Panc1 (cell line): ENCODE results near the gene MRPL10. TPM values are rescaled to one million over a fixed set of nuclear protein-coding genes. Genes with fewer than 3 reads are reported as not detected.

Source experiments
- ATAC-seq: fragments of 200-7000 bp; cut with Tn5 transposase; 2 replicates; pipeline ENCODE4 v1.9.1; 2020; ENCODE audit warnings: mild to moderate bottlenecking, moderate library complexity
- BruUV-seq: library from RNA; stranded (reverse); fragments of 400-500 nt; replicated peaks from 2 replicates; lab custom pipeline; 2021; lab: Mats Ljungman, UMichigan
- CTCF ChIA-PET: fragments of 300-600 bp; sonication (Branson Sonifier 250); formaldehyde crosslinking; loops from one replicate; lab custom pipeline; 2022; ENCODE audit warnings: antibody characterized with exemption; lab: Charles Lee
- POLR2A ChIA-PET: fragments of 300-600 bp; sonication (Branson Sonifier 250); formaldehyde crosslinking; loops from one replicate; lab custom pipeline; 2022; ENCODE audit warnings: antibody characterized with exemption; lab: Charles Lee
- DNase-seq: peaks from one replicate; pipeline ENCODE4 v3.0.0-alpha.2; 2010; ENCODE audit warnings: low read depth, low spot score
- H3K27ac ChIP-seq: 2 replicates; pipeline ENCODE4 v1.5.1; 2011; ENCODE audit warnings: mild to moderate bottlenecking, low read length, inconsistent platforms
- H3K27me3 ChIP-seq: fragments of 200-500 bp; sonication (Bioruptor generic); 2 replicates; pipeline ENCODE4 v1.6.0; 2014; ENCODE audit warnings: low read length, inconsistent platforms; ENCODE audit not compliant: control insufficient read depth, insufficient read depth
- H3K36me3 ChIP-seq: fragments of 200-500 bp; sonication (Bioruptor generic); 2 replicates; pipeline ENCODE4 v1.5.1; 2014; ENCODE audit warnings: inconsistent platforms, mild to moderate bottlenecking, low read length, moderate library complexity; ENCODE audit not compliant: control insufficient read depth, insufficient read depth
- H3K4me1 ChIP-seq: 2 replicates; pipeline ENCODE4 v1.5.1; 2011; ENCODE audit warnings: inconsistent platforms, mild to moderate bottlenecking, low read length, moderate library complexity; ENCODE audit not compliant: control insufficient read depth, insufficient read depth
- H3K4me3 ChIP-seq, 2 experiments: 2 replicates each; pipeline ENCODE4 v1.5.1; 2011 to 2012; ENCODE audit warnings: low read depth in 2 of 2, low read length in 2 of 2, mild to moderate bottlenecking in 2 of 2, inconsistent platforms in 1 of 2, moderate library complexity in 1 of 2
- H3K9me3 ChIP-seq: fragments of 200-500 bp; sonication (Bioruptor generic); 2 replicates; pipeline ENCODE4 v1.5.1; 2014; ENCODE audit warnings: low read depth, mild to moderate bottlenecking, inconsistent platforms, low read length, moderate library complexity; ENCODE audit not compliant: control insufficient read depth, insufficient read depth
- POLR2AphosphoS5 ChIP-seq: IDR thresholded peaks from 2 replicates; pipeline ENCODE4 v1.6.1; 2012; ENCODE audit warnings: mild to moderate bottlenecking, low read depth, low read length, moderate library complexity
- SIN3A ChIP-seq: IDR thresholded peaks from 2 replicates; pipeline ENCODE4 v1.6.1; 2012; ENCODE audit warnings: low read depth, mild to moderate bottlenecking, low read length, moderate library complexity, borderline replicate concordance; ENCODE audit not compliant: insufficient read depth
- TCF7L2 ChIP-seq: IDR thresholded peaks from 2 replicates; pipeline ENCODE4 v1.6.1; 2011; ENCODE audit warnings: mild to moderate bottlenecking, low read depth, low read length, inconsistent platforms
- in situ Hi-C: cut with HindIII; loops from 2 replicates; pipeline ENCODE4 v1.10.0; 2016; ENCODE audit warnings: low sequenced_read_pairs, low pct_unique_long_range_greater_than_20kb
- intact Hi-C: fragments of 100-400 bp; cut with micrococcal nuclease; formaldehyde crosslinking; loops from one replicate; pipeline ENCODE4 v1.10.0; 2022; ENCODE audit not compliant: unreplicated experiment
- total RNA-seq: library from RNA; stranded (reverse); gene quantifications from one replicate; pipeline ENCODE4 v1.2.1, GENCODE V29; 2021; ENCODE audit not compliant: unreplicated experiment
- TF ChIP-seq, protein P1 (sequence below), 2 experiments: IDR thresholded peaks; 2 replicates each; pipeline ENCODE4 v1.6.1; 2011 to 2012; ENCODE audit warnings: low read depth in 2 of 2, control low read depth in 1 of 2, low read length in 1 of 2, mild to moderate bottlenecking in 1 of 2, moderate library complexity in 1 of 2; ENCODE audit not compliant: insufficient read depth in 1 of 2
- TF ChIP-seq, protein P2 (sequence below): fragments of 450-650 bp; IDR thresholded peaks from 2 replicates; pipeline ENCODE4 v1.5.1; 2017; ENCODE audit warnings: mild to moderate bottlenecking

The MRPL10 gene
- total RNA-seq, 1 experiment from 2014 or later: 41.9 TPM

GRCh38 chr17:47792979-47793378, 38.4 kb downstream of the MRPL10 start:
- Histone ChIP-seq H3K27ac (no peak overlapping the region), H3K9me3 (no peaks in the 10 kb centered on the region), H3K27me3 (peaks cover 41% of the 10 kb centered on the region), H3K4me3 (no peak overlapping the region), H3K36me3 (no peaks in the 10 kb centered on the region), H3K4me1 (peaks cover 4% of the 10 kb centered on the region; the same call in 1 of the 2 replicates)
- BruUV-seq: no TSS peak
- in situ Hi-C loops (no loop called here), intact Hi-C loops (no loop called here)
- ChIA-PET CTCF (no interaction called here), POLR2A (no interaction called here)
- TF ChIP-seq, protein P1, sequence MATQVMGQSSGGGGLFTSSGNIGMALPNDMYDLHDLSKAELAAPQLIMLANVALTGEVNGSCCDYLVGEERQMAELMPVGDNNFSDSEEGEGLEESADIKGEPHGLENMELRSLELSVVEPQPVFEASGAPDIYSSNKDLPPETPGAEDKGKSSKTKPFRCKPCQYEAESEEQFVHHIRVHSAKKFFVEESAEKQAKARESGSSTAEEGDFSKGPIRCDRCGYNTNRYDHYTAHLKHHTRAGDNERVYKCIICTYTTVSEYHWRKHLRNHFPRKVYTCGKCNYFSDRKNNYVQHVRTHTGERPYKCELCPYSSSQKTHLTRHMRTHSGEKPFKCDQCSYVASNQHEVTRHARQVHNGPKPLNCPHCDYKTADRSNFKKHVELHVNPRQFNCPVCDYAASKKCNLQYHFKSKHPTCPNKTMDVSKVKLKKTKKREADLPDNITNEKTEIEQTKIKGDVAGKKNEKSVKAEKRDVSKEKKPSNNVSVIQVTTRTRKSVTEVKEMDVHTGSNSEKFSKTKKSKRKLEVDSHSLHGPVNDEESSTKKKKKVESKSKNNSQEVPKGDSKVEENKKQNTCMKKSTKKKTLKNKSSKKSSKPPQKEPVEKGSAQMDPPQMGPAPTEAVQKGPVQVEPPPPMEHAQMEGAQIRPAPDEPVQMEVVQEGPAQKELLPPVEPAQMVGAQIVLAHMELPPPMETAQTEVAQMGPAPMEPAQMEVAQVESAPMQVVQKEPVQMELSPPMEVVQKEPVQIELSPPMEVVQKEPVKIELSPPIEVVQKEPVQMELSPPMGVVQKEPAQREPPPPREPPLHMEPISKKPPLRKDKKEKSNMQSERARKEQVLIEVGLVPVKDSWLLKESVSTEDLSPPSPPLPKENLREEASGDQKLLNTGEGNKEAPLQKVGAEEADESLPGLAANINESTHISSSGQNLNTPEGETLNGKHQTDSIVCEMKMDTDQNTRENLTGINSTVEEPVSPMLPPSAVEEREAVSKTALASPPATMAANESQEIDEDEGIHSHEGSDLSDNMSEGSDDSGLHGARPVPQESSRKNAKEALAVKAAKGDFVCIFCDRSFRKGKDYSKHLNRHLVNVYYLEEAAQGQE (IDR thresholded peaks at IDR 0.05; ENCODE audit: insufficient read depth in 1 of 2, low read depth in 2 of 2, low read length in 1 of 2): no peak
- TF ChIP-seq, protein P2, sequence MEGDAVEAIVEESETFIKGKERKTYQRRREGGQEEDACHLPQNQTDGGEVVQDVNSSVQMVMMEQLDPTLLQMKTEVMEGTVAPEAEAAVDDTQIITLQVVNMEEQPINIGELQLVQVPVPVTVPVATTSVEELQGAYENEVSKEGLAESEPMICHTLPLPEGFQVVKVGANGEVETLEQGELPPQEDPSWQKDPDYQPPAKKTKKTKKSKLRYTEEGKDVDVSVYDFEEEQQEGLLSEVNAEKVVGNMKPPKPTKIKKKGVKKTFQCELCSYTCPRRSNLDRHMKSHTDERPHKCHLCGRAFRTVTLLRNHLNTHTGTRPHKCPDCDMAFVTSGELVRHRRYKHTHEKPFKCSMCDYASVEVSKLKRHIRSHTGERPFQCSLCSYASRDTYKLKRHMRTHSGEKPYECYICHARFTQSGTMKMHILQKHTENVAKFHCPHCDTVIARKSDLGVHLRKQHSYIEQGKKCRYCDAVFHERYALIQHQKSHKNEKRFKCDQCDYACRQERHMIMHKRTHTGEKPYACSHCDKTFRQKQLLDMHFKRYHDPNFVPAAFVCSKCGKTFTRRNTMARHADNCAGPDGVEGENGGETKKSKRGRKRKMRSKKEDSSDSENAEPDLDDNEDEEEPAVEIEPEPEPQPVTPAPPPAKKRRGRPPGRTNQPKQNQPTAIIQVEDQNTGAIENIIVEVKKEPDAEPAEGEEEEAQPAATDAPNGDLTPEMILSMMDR: no peak
- ATAC-seq: no peak
- no peak for DNase-seq

GRCh38 chr17:47792457-47792856, 38.9 kb downstream of the MRPL10 start:
- TF ChIP-seq, protein P2: no peak
- TF ChIP-seq TCF7L2: no peak
- no peak for TF ChIP-seq SIN3A
- TF ChIP-seq POLR2AphosphoS5: no peak
- TF ChIP-seq, protein P1 (IDR thresholded peaks at IDR 0.05; ENCODE audit: insufficient read depth in 1 of 2, low read depth in 2 of 2, low read length in 1 of 2): no peak
- BruUV-seq: no TSS peak

More at GRCh38 chr17:47792457-47792856, 38.9 kb downstream of the MRPL10 start:
- intact Hi-C loops (no loop called here), in situ Hi-C loops (no loop called here)
- ChIA-PET CTCF (no interaction called here), POLR2A (no interaction called here)
- peaks cover 41% of the 10 kb centered on the region for H3K27me3 ChIP-seq
- no peaks in the 10 kb centered on the region for H3K36me3 ChIP-seq
- no peak for ATAC-seq
- no peak for DNase-seq
- peaks cover 4% of the 10 kb centered on the region; the same call in 1 of the 2 replicates for H3K4me1 ChIP-seq
- no peaks in the 10 kb centered on the region for H3K9me3 ChIP-seq
- H3K27ac ChIP-seq: no peak overlapping the region
- no peak overlapping the region for H3K4me3 ChIP-seq
